Measurements from ENCODE around the gene TRMT10B. TPM values are rescaled to one million over a fixed set of nuclear protein-coding genes. Genes with fewer than 3 reads are reported as not detected.

Gene TRMT10B
- total and polyA plus RNA-seq, 2 of the 13 experiments (the other 11 are each of a cell fraction or from before 2014, with no cell fraction given), result 3.1 to 3.9 TPM

DNA sequence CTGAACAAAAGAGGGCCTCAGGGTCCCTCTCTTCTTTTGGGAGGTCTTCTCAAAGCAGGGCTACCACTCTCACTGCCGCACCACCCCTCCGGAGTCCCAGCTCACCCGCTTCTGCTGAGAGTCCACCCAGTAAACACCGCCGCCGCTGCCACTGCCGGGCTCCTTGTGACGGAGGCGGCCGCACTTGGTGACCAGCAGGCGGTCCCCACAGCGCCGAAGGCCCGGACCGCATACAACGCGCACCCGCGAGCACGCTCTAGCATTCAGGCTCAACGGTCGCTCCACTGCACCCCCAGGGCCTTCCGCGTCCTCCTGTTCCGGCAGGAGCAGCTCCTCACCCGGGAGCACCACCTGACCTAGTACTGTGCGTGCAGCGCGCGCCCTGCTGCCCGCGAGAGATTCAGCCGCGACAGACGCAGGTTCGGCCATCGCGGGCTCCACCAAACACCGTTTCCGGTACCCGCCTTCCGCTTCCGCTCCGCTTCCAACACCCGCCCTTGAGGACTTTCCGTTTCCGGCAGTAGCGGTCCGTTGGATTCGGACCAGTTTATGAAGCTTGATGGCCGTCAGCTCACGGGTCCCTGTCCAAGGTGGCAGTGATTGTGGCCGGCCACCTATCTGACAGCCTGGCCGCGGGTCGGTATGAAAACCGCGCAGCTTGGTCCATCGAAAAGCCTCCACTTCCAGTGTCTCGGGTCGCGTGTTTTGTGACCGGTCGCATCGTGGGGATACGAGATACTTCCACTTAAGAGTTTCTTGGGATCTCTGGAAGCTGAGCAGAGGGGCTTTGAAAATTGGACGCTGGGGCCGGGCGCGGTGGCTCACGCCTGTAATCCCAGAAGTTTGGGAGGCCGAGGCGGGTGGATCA is 31.2 kb downstream of the TRMT10B start, which contains the start of gene EXOSC3 (continued):
- TF ChIP-seq, protein P1, sequence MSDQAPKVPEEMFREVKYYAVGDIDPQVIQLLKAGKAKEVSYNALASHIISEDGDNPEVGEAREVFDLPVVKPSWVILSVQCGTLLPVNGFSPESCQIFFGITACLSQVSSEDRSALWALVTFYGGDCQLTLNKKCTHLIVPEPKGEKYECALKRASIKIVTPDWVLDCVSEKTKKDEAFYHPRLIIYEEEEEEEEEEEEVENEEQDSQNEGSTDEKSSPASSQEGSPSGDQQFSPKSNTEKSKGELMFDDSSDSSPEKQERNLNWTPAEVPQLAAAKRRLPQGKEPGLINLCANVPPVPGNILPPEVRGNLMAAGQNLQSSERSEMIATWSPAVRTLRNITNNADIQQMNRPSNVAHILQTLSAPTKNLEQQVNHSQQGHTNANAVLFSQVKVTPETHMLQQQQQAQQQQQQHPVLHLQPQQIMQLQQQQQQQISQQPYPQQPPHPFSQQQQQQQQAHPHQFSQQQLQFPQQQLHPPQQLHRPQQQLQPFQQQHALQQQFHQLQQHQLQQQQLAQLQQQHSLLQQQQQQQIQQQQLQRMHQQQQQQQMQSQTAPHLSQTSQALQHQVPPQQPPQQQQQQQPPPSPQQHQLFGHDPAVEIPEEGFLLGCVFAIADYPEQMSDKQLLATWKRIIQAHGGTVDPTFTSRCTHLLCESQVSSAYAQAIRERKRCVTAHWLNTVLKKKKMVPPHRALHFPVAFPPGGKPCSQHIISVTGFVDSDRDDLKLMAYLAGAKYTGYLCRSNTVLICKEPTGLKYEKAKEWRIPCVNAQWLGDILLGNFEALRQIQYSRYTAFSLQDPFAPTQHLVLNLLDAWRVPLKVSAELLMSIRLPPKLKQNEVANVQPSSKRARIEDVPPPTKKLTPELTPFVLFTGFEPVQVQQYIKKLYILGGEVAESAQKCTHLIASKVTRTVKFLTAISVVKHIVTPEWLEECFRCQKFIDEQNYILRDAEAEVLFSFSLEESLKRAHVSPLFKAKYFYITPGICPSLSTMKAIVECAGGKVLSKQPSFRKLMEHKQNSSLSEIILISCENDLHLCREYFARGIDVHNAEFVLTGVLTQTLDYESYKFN (CRISPR knock-in tag; conservative IDR thresholded peaks at IDR 0.05), result peak; percentile 37; the same call in 1 of the 2 replicates
- TF ChIP-seq ZNF577 (CRISPR knock-in tag; IDR thresholded peaks at IDR 0.05; ENCODE audit: borderline replicate concordance, low read depth), result no peak

DNA sequence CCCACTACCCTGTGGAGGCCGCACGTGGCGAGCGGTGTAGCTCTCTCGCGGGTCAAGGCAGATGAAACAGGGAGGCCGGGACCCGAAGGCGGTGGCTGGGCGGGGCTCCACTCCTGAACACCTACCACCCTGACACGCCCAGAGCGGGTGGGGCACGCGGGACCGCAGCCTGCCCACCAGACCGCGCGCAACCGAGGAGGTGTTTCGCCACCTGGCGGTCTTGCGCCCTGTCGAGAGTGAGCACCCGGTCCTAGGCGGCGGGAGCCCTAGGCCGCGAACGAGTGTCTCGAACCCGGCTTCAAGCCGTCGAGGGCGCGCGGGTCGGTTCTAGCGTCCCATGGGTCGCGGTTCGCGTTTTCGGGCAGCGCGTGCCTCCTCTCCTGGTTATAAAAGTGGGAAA is 33.5 kb downstream of the TRMT10B start:
- WGBS (ENCODE audit: low lambda C conversion rate), result 96% methylated on average over 31 of the region's 45 CpGs
- in situ Hi-C loops (cut with HindIII; ENCODE audit: extremely low pct_ligation_motif_present, low pct_unique_long_range_greater_than_20kb), result no loop called here
- TF ChIP-seq, protein P2, sequence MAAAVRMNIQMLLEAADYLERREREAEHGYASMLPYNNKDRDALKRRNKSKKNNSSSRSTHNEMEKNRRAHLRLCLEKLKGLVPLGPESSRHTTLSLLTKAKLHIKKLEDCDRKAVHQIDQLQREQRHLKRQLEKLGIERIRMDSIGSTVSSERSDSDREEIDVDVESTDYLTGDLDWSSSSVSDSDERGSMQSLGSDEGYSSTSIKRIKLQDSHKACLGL (CRISPR knock-in tag; IDR thresholded peaks at IDR 0.05), result no peak
- no peak for TF ChIP-seq PTBP1 (IDR thresholded peaks at IDR 0.05; ENCODE audit: low read depth, low read length, poor library complexity, severe bottlenecking)
- no peak for TF ChIP-seq HDAC6 (IDR thresholded peaks at IDR 0.05; ENCODE audit: low read depth, low read length)
- no peak for TF ChIP-seq ZNF296 (CRISPR knock-in tag; conservative IDR thresholded peaks at IDR 0.05)
- TF ChIP-seq TCF7L2 (IDR thresholded peaks at IDR 0.05; ENCODE audit: low read depth, low read length), result no peak
- TF ChIP-seq, protein P3, sequence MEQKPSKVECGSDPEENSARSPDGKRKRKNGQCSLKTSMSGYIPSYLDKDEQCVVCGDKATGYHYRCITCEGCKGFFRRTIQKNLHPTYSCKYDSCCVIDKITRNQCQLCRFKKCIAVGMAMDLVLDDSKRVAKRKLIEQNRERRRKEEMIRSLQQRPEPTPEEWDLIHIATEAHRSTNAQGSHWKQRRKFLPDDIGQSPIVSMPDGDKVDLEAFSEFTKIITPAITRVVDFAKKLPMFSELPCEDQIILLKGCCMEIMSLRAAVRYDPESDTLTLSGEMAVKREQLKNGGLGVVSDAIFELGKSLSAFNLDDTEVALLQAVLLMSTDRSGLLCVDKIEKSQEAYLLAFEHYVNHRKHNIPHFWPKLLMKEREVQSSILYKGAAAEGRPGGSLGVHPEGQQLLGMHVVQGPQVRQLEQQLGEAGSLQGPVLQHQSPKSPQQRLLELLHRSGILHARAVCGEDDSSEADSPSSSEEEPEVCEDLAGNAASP (CRISPR knock-in tag; IDR thresholded peaks at IDR 0.05; ENCODE audit: borderline replicate concordance), result no peak
- no peak for TF ChIP-seq GPN1 (CRISPR knock-in tag; IDR thresholded peaks at IDR 0.05; ENCODE audit: borderline replicate concordance)
- TF ChIP-seq, protein P4, sequence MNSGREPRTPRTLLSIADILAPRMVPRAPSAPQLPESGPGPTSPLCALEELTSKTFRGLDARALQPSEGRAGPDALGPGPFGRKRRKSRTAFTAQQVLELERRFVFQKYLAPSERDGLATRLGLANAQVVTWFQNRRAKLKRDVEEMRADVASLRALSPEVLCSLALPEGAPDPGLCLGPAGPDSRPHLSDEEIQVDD (CRISPR knock-in tag; IDR thresholded peaks at IDR 0.05; ENCODE audit: borderline replicate concordance), result no peak
- TF ChIP-seq ATM (IDR thresholded peaks at IDR 0.05; ENCODE audit: borderline replicate concordance), result no peak
- TF ChIP-seq, protein P5, sequence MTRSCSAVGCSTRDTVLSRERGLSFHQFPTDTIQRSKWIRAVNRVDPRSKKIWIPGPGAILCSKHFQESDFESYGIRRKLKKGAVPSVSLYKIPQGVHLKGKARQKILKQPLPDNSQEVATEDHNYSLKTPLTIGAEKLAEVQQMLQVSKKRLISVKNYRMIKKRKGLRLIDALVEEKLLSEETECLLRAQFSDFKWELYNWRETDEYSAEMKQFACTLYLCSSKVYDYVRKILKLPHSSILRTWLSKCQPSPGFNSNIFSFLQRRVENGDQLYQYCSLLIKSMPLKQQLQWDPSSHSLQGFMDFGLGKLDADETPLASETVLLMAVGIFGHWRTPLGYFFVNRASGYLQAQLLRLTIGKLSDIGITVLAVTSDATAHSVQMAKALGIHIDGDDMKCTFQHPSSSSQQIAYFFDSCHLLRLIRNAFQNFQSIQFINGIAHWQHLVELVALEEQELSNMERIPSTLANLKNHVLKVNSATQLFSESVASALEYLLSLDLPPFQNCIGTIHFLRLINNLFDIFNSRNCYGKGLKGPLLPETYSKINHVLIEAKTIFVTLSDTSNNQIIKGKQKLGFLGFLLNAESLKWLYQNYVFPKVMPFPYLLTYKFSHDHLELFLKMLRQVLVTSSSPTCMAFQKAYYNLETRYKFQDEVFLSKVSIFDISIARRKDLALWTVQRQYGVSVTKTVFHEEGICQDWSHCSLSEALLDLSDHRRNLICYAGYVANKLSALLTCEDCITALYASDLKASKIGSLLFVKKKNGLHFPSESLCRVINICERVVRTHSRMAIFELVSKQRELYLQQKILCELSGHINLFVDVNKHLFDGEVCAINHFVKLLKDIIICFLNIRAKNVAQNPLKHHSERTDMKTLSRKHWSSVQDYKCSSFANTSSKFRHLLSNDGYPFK (CRISPR knock-in tag; IDR thresholded peaks at IDR 0.05; ENCODE audit: borderline replicate concordance), result no peak

More for the DNA sequence above, 33.5 kb downstream of the TRMT10B start:
- ChIA-PET CTCF (ENCODE audit: low intra/inter-chr PET ratio, low total read pairs) (no interaction called here), POLR2A (no interaction called here)
- no peak overlapping the region for H3K4me2 ChIP-seq (ENCODE audit: low read depth, low read length)
- H3K9me3 ChIP-seq (ENCODE audit: low read length), result no peaks in the 10 kb centered on the region
- no peaks in the 10 kb centered on the region for H3K27me3 ChIP-seq (ENCODE audit: control insufficient read depth in 1 of 2, insufficient read depth in 2 of 2, low read length in 2 of 2)
- H3K9ac ChIP-seq (ENCODE audit: insufficient read depth, low read depth, low read length), result no peak overlapping the region
- DNase-seq (ENCODE audit: low spot score), result no peak
- no peak overlapping the region for H3K27ac ChIP-seq (ENCODE audit: extremely low read length, insufficient read depth, low read length)
- FAIRE-seq, result no peak
- ATAC-seq, result no peak
- H2AFZ ChIP-seq (ENCODE audit: low read length), result no peak overlapping the region
- BruUV-seq (replicated peaks), result no TSS peak
- H3K4me1 ChIP-seq (ENCODE audit: insufficient read depth, low read length), result peaks cover 37% of the 10 kb centered on the region
- peaks cover 2% of the 10 kb centered on the region; the same call in 1 of the 2 replicates for H4K20me1 ChIP-seq (ENCODE audit: insufficient read depth, low read length)
- peaks cover 2 to 13% of the 10 kb centered on the region in 2 experiments; a peak in 4 of 5 replicates for H3K36me3 ChIP-seq (replicated peaks in 1 of 2; ENCODE audit: control insufficient read depth in 1 of 2, insufficient read depth in 2 of 2, low read length in 2 of 2)
- no peak overlapping the region for H3K4me3 ChIP-seq (replicated peaks in 1 of 3; ENCODE audit: insufficient read depth in 1 of 3, low read depth in 2 of 3, low read length in 3 of 3)
- intact Hi-C loops (cut with micrococcal nuclease; ENCODE audit: unreplicated experiment), result loop anchor here (5.0 to 10.0 kb wide), 2 partner anchors 115 to 302 kb away; partner anchors contain the start of genes POLR1E and SLC25A51
- peaks cover 30% of the 10 kb centered on the region for H3K79me2 ChIP-seq (ENCODE audit: insufficient read depth, low read length)
